ENCODE results near the gene DDX19B.
A peak's percentile ranks its signal among the peaks of the same experiment; 100 is the strongest.
"Not testable (repeated sequence)": the region's sequence is repeated elsewhere in the genome, so short reads cannot be mapped to it uniquely, and the experiment has no call there.

DDX19B gene

DNA sequence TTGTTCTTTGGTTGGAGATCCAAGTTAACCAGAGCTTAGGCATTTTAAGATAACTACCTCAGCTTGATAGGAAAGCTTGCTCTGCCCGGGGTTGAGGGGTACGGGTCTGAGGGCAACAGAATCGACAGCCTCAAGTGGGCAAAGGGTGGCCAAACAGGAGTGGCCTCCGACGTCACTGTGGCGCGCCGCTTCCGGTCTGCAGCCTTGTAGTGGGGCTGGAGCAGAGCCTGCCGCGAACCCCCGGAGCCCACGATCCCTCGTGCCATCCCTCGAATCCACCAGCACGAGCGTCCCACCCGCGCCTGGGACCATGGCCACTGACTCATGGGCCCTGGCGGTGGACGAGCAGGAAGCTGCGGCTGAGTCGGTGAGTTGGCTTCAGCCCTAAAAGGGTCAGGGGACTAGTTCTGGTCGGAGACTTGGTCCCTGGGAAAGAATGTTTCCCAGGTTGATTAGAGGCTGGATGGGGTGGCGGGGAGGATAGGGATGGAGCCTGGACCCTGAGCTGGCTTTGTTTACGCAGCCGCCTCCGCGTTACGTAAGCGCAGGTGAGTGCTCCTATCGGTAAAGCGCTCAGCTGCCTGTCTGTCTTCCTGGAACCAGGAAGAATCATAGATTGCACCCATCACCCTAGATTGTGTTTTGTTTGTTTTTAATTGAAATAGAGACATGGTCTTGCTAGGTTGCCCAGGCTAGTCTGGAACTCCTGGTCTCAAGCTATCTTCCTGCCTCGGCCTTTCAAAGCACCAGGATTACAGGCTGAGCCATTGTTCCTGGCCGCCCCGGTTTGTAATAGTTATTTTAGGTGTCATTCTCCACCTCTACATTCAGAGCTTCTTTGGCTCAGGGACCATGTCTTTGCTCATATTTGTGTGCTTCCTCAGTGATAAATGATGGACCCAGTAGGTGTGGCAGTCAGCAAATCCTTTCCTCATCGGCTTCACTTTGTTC is at the start of gene DDX19B:
TSS of gene DDX19B (plus strand) at position 199 of the 951 bp plus-strand sequence. CDS start at position 311, 112 bp downstream.
- TF ChIP-seq, protein P1, sequence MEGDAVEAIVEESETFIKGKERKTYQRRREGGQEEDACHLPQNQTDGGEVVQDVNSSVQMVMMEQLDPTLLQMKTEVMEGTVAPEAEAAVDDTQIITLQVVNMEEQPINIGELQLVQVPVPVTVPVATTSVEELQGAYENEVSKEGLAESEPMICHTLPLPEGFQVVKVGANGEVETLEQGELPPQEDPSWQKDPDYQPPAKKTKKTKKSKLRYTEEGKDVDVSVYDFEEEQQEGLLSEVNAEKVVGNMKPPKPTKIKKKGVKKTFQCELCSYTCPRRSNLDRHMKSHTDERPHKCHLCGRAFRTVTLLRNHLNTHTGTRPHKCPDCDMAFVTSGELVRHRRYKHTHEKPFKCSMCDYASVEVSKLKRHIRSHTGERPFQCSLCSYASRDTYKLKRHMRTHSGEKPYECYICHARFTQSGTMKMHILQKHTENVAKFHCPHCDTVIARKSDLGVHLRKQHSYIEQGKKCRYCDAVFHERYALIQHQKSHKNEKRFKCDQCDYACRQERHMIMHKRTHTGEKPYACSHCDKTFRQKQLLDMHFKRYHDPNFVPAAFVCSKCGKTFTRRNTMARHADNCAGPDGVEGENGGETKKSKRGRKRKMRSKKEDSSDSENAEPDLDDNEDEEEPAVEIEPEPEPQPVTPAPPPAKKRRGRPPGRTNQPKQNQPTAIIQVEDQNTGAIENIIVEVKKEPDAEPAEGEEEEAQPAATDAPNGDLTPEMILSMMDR (IDR thresholded peaks at IDR 0.05; ENCODE audit: borderline replicate concordance, control extremely low read depth, extremely low read depth, insufficient read depth, missing control alignments): no peak
- DNase-seq (ENCODE audit: low spot score): peak; percentile 84
- in situ Hi-C loops (cut with MboI; ENCODE audit: low sequenced_read_pairs, unreplicated experiment): no loop called here

DNA sequence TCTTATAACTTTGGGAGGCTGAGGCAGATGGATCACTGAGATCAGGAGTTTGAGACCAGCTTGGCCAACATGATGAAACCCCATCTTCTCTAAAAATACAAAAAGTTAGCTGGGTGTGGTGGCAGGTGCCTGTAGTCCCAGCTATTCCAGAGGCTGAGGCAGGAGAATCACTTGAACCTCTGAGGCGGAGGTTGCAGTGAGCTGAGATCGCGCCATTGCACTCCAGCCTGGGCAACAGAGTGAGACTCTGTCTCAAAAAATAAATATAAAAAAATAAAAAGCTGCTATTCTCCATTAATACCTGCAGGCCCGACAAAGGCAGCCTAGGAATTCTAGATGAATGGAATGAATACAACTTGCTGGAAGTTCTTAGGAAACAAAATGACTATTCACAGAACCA is 49.3 kb upstream of the DDX19B start:
- DNase-seq (ENCODE audit: low spot score); in situ Hi-C loops (cut with MboI; ENCODE audit: low sequenced_read_pairs, unreplicated experiment): not testable (repeated sequence)

DNA sequence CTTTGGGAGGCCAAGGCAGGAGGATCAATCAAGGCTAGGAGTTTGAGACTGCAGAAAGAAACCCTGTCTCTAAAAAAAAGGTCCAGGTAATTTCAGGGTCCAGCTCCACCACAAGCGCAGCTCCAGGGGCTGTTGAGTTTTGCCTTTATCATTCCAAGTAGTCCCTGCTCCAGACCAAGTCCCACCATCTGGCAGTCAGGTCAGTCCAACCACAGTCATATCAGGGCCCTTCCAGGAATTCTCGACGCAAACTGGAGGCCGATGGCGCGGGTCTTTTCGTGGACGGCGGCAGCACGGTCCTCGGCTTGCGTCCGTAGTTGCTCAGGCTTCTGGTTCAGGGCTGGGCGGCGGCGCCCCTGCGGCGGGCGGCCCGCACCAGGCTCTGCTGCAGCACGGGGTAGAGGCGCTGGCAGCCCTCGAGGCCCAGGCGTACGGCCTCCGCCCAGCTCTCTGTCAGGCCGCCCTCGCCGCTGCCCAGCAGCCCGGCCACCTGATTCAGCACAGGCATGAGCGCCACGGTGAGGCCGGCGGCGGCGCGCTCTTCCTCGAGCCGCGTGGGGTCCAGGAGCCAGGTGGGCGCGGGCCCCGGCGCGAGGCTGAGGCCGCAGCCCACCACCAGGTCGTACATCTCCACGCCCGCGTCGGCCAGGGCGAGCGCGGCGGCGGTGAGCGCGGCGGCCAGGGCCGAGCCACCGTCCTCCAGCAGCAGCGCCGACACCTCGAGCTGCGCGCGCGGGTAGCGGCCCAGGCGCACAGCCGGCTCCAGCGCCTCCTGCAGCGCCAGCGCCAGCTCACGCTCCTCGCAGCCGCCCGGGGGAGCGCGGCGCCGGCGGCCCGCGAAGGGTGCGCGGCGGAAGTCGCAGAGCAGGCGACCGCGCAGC is 48.0 kb upstream of the DDX19B start:
- in situ Hi-C loops (cut with MboI; ENCODE audit: low sequenced_read_pairs, unreplicated experiment): no loop called here
- TF ChIP-seq, protein P1 (IDR thresholded peaks at IDR 0.05; ENCODE audit: borderline replicate concordance, control extremely low read depth, extremely low read depth, insufficient read depth, missing control alignments): peak; percentile 11
- DNase-seq (ENCODE audit: low spot score): peak; percentile 76

DNA sequence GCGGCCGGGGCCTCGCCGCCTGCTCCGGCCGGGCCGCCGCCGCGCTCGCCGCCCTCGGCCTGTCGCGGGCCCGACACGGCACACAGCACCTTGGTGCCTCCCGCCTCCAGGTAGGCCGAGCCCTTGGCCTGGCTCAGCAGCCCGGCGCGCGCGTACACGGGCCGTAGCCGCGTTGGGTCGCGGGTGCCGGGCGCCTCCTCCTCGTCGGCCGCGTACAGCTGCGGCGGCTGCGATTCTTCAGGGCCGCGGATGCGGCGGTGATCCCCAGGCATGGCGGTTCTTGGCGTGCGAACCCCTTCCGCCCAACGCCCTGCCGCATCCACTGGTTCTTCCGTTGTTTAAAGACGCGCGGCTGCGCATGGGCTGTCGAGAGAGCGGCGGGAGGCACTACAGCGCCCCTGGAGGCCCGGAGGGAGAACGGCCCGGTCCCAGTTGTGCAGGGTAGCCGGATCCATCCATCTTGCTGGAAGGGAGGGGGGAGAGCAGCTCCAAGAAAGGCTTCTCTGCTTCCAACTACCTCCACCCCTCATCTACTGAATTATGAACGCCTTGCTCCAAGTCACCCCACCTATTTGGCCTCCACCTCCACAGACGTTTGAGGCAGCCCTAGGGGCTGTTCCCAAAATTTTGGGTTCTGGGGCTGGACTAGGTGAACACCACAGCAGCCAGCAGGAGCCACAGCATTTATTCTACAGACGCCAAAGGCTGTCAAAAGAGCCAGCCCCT is 47.2 kb upstream of the DDX19B start, which contains the start of gene EXOSC6:
TSS of gene EXOSC6 (minus strand) at position 312 of the 726 bp plus-strand sequence. CDS start at position 272, 40 bp downstream.
- in situ Hi-C loops (cut with MboI; ENCODE audit: low sequenced_read_pairs, unreplicated experiment): no loop called here
- DNase-seq (ENCODE audit: low spot score): peak; percentile 97
- TF ChIP-seq, protein P1 (IDR thresholded peaks at IDR 0.05; ENCODE audit: borderline replicate concordance, control extremely low read depth, extremely low read depth, insufficient read depth, missing control alignments): peak; percentile 87

DNA sequence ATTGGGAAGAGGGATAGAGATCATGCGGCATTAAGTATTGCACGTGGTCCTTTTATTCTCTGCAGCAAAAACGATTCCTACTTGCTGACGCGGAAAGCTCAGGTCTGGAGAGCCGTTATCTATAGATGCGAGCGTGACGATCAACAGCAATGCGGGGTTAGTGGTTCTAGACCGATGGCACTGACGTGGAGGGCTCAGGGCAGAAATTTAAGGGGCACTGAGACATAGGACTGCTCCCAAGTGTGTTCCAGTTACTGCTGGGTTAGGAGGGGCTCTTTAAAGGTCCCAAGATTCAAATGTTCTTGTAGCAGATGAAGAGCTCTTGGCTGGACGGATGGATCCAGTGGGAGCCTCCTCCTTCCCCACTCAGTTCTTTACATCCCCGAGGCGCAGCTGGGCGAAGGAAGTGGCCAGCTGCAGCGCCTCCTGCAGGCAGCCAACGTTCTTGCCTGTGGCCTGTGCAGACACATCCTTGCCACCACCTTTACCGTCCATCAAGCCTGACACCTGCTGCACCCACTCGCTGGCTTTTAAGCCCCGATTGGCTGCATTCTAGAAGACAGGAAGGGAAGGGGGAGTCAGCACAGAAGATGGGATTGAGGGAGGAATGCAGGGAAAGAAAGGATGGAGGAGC is 46.5 kb upstream of the DDX19B start:
- peak; percentile 36 for DNase-seq (ENCODE audit: low spot score)

More for the DNA sequence above, 46.5 kb upstream of the DDX19B start:
- TF ChIP-seq, protein P1 (IDR thresholded peaks at IDR 0.05; ENCODE audit: borderline replicate concordance, control extremely low read depth, extremely low read depth, insufficient read depth, missing control alignments): peak; percentile 31
- in situ Hi-C loops (cut with MboI; ENCODE audit: low sequenced_read_pairs, unreplicated experiment): no loop called here
